GM18867 (cell line): Measurements from ENCODE around the gene RAB40AL.
"Not testable (repeated sequence)": the region's sequence is repeated elsewhere in the genome, so short reads cannot be mapped to it uniquely, and the experiment has no call there.

Experiments used
- ATAC-seq: cut with Tn5 transposase; IDR thresholded peaks from one replicate; pipeline ENCODE4 v1.9.1; 2021; ENCODE audit warnings: mild to moderate bottlenecking, moderate library complexity; ENCODE audit not compliant: unreplicated experiment

RAB40AL gene, protein sequence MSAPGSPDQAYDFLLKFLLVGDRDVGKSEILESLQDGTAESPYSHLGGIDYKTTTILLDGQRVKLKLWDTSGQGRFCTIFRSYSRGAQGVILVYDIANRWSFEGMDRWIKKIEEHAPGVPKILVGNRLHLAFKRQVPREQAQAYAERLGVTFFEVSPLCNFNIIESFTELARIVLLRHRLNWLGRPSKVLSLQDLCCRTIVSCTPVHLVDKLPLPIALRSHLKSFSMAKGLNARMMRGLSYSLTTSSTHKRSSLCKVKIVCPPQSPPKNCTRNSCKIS

DNA sequence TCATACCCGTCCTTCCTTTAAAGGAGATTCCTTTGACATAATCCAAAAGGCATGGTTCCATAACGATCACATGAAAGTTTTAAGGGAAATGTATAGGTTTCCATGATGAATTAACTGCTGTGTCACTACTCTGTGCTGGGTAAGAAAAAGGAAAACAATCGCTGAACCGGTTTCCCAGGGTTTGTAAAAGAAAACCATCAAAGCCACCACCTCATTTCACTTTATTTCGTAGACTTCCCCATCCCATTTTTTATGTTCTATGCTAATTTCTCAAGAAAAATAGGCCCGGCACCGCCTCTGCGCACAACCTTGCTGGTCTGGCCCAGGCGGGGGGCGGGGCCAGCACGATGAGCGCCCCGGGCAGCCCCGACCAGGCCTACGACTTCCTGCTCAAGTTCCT, at the start of gene RAB40AL:
RAB40AL (plus strand) TSS at position 301 of the 400 bp plus-strand sequence; CDS start at position 348, 47 bp downstream.
- not testable (repeated sequence) for ATAC-seq

DNA sequence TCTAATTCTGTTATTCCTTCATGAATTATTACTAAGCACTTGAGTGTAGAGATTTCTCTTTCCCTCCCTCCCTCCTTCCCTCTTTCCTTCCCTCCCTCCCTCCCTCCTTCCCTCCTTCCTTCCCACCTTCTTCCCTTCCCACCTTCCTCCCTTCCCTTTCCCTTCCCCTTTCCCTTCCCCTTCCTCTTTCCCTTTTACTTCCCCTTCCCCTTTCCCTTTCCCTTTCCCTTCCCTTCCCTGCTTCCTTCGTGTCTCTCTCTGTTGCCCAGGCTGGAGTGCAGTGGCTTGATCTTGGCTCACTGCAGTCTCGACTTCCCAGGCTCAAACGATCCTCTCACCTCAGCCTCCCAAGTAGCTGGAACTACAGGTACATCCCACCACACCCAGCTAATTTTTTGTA, 49.4 kb upstream of the RAB40AL start:
- ATAC-seq: no peak

DNA sequence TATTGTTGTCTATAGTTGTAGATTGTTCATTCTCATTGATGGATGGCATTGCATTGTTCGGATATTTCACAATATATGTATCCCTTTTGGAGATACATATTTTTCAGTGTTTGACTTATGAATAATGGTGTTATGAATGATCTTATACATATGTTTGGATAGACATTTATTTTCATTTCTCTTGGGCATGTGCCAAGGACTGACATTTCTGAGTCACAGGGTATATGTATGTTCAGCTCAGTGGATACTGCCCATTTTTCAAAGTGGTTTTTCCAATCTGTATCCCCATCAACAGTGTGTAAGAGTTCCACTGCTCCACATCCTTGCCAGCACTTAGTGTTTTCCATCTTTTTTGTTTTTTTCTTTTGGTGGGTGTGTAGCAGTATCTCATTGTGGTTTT, 45.0 kb upstream of the RAB40AL start:
- no peak for ATAC-seq

DNA sequence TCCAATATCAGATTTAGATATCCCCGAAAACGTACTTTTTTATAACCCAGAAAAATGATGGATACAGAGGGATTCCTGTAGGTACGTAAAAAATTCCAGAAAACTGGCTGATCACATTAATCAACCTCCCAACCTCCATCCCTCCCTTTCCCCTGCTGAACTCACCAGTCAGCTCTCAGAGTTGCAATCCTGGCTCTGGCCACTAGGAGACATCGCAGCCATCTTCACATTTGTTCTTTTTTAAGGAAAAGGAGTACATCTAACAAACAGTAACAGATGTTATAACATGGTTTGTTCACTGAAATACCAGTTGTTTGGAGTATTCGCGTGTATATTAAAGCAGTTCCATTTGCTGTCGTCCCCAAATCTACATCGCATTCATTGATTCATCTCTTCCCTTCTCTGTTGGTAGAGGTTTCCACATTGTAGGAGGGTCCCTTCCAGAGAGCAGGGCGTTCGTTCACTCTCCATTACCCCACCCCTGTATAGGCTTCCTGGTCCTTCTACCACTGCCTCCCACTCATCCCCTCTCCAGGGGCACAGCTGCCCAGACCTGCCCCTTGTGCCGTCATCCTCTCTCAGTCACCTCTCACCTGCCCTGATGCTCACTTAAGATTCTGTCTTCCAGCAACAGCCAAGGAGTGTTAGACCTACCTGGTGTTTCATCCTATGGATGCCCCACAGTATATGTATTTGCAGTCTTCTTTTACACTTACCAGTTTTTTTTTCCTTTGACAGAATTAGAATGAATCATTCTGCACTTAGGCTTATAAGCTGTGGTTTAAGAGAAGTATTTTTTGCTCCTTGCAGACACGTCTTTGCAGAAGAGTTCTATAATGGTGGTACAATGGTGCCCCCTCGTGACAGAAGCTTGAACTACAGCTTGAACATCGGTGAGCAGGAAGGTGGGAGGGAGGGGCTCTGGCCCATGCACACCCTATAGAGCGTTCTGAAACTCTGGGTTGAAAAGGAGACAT, 36.8 kb upstream of the RAB40AL start:
- peak; percentile 92 for ATAC-seq

DNA sequence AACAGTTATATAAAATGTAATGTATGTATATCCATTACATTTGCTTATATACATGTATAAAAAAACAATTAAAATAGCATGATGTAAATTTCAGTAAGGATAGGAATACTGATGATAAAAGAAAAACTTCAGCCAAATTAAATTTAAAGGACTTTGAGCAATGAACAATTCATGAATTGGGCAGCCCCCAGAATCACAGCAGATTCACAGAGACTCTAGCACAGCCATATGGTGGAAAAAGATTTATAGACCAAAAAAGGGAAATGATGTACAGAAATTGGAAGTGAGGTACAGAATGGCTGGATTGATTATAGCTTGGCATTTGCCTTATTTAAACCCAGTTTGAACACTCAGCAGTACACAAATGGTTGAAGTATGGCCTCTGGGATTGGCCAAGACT, 34.7 kb upstream of the RAB40AL start:
- no peak for ATAC-seq

DNA sequence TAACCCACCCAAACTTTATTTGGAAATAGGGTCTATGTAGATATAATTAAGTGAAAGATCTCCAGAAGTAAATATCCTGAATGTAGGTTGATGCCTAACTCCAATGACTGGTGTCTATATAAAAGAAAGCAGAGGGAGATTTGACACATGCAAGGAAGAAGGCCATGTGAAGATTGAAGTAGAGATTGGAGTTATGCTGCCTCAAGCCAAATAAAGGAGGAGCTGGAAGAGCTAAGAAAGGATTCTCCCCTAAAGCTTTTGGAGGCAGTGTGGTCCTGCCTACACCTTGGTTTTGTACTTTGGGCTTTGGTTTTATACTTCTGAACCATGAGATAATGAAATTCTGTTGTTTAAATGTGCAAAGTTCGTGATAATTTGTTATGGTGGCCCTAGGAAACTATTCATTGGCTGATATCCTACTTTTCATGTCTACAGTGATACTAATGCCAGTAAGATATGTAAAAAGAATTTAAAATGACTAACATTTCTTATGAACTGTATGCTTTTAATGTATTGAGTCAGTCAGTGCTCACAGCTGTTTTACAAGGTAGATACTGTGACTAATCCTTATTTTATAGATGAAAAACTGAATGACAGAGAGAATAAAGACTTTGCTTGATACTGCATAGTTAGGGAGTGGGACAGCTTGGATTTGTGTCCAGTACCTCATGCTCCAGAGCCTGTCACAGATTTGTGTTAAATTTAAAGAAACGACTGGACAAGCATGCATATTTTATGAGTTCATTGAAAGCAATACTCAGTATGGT, 5.9 kb upstream of the RAB40AL start:
- no peak for ATAC-seq

DNA sequence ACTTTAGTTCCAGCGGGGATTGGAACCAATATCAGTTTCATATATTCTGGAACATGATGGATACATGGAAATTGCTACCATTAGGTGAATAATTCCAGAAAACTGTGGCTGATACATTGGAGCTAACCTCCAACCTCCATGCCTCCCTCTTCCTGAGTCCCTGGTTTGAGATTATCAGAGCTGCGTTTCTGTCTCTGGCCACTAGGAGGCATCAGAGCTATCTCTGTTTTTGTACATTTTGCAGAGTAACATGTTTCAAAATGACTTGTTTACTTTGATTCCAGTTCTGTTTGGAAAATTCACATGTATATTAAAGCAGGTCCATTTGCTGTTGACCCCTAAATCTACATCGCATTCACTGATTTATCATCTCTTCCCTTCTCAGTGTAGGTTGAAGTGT, 2.4 kb upstream of the RAB40AL start:
- ATAC-seq: peak; percentile 57

DNA sequence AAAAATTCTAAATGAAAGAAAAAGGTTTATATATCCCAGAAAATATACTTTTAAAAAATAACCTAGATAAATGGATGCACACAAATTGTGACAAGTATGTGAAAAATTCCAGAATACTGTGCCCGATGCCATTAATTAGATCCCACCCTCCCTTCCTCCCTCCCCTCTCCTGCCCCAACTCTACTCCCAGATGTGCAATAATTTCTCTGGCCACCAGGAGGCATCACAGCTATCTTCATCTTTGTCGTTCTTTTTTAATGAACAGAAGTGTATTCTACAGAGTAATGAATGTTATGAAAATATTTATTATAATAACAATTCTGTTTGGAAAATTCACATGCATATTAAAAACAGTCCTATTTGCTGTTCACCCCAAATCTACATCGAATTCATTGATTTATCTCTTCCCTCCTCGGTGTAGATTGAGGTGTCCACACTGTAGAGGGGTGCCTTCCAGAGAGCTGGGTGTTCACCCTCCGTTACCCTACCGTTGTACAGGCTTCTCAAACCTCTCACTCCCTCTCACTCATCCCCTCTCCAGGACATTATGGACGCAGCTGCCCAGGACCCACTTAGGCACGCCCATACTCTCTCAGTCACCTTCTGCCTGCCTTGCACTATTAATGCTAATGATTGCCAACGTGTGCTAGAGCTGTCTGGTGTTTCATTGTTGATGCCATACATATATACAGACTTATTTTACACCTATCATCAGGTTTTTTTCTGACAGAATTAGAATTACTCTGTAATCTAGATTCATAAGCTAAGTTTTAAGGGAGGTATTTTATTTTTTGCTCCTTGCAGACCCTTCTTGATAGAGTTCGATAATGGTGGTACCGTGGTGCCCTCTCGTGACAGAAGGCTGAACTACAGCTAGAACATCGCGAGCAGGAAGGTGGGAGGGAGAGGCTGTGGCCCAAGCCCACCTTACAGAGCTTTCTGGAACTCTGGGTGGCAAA, 14.1 kb downstream of the RAB40AL start:
- ATAC-seq: peak; percentile 92

DNA sequence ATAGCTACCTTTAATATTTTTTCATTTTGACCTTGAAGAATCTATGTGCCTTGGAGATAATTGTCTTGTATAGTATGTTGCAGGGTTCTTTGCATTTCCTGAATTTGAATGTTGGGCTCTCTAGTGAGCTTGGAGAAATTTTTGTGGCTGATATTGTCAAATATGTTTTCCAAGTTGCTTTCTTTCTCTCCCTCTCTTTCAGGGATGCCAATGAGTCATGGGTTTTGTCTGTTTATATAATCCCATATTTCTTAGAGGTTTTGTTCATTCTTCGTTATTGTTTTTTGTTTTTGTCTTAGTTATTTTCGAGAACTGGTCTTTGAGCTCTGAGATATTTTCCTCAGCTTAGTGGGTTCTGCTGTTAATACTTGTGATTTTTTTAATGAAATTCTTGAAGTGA, 20.7 kb downstream of the RAB40AL start:
- ATAC-seq: no peak

DNA sequence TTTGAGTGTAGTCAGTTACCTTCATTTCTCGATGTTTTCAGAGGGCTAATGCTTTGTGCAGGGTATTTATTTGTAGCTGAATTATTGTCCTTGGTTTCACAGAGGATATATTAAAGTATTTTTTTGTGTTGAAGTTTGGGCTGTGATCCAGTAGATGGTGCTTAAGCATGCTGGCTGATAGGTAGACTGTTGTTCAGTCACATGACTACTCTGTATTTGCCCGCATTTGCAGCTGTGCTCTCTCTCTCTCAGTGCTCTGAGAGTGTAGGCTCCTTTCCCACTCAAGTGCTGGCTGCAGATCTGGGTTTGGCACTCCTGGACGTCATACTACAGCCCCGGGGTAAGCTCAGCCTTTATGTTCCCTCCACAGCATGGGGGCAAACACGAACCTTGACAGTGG, 21.7 kb downstream of the RAB40AL start:
- ATAC-seq: no peak

DNA sequence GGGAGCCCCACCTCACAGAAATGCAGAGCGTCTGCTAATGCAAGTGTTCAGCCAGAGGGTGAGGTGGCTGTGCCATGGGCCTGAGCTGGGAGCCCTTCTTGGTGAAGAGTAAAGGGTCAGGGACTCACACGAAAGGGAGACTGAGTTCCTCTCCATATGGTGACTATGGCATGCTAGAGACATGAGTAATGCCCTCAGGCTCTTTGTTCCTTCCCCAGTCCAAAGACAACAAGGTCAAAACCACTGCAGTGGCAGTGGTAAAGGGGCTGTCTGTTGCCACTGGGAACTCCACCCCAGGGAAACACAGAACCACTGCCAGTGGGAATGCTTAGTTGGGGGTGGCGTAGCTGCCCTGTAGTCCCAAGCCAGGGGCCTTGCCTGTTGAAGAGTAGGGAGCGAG, 22.4 kb downstream of the RAB40AL start:
- ATAC-seq: no peak

DNA sequence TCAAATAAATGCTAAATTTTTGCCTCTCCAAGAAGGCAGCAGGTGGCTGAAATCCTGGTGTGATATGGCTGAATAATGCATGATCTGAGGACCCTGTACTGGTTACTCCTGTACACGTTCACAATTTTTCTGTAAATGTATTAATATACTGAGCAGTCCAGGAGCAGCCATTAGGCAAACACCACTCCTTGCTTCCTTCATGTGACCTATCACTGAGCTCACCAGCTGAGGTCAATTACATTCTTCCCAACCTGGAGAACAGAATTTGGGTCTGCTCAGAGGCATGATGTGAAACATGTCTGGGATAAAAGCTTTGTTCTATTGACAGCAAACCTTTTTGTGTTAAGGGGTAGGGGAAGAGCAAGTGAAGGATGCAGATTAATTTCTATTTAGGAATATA, 26.9 kb downstream of the RAB40AL start:
- no peak for ATAC-seq

DNA sequence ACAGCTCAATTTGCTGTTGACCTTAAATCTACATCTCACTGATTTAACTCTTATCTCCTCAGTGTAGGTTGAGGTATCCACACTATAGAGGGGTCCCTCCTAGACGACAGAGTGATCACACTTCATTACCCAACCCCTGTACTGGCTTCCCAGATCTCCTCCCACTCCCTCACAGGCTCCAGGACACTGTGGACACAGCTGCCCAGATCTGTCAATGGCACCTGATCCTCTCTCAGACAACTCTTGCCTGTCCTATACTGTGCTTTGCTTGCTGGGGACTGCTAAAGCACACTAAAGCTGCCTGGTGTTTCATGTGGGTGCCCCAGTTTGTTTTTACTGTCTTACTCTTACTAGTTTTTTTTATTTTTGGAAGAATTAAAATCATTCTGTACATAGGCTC, 27.9 kb downstream of the RAB40AL start:
- ATAC-seq: no peak

DNA sequence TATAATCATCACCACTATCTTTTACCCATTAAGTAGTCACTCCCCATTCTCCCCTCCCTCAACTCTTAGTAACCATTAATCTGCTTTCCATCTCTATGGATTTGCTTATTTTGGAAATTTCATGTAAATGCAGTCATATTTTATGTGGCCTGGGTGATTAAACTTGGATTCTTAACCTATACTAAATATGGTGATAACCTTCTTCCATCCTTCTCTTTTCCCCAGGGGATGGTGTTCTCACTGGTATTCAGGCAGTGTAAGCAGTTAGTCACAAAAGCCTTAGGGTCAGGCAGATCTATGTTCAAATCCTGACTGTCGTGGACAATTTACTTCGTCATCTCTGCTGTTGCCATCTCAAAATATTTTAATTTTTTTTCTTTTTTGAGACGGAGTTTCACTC, 29.6 kb downstream of the RAB40AL start:
- no peak for ATAC-seq

DNA sequence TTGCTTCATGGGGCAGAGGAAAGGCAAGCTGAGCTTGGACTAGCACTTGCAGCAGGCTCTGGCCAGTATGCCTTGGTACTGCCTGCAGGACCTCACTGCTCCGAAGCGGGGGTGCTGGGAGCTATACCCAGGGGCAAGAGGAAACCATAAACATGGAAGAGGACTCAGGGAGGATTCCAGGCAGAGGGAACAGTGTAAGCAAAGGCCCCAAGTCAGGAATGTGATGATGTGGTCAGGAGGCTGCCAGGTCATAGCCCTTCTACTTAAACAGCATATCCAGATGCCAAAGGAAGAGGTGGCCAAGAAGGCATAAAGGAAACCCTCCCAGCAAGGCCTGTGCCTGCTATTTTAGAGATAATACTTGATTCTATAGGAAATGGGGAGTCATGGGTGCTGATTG, 31.1 kb downstream of the RAB40AL start:
- ATAC-seq: no peak

DNA sequence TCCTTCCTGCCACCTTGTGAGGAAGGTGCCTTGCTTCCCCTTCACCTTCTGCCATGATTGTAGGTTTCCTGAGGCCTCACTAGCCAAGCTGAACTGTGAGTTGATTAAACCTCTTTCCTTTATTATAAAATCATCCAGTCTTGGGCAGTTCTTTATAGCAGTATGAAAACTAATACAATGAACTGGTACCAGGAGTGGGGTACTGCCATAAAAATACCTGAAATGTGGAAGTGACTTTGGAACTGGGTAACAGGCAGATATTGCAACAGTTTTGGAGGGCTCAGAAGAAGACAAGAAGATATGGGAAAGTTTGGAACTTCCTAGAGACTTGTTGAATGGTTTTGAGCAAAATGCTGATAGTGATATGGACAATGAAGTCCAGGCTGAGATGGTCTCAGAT, 34.5 kb downstream of the RAB40AL start:
- ATAC-seq: not testable (repeated sequence)

DNA sequence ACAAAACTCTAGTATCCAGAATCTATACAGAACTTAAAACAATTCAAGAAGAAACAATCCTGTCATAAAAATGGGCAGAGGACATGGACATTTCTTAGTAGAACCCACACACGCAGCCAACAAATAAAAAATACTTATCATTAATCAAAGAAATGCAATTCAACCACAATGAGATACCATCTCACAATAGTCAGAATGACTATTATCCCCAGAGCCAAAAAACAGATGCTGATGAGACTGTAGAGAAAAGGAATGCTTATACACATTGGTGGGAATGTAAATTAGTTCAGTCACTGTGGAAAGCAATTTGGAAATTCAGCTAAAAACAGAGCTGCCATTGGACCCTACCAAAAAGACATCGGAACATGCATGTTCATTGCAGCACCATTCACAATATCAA, 37.9 kb downstream of the RAB40AL start:
- no peak for ATAC-seq

DNA sequence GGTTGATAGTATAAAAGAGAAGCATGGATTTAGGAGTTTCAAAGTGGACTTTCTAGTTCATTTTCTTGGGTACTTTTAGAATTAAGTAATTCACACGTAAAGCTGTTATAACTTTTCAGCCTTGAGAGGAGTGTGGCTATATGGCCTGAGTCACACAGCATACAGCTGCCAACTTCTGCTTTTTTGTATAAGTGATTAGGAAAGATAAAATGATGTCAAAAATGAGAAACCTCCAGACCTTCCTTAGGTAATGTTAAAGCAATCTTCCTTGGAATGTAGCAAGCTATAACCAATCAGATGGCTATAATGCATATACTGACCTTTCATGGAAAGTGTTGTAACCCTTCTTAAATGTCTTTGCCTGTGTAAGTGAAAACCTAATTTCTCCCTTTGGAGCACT, 39.2 kb downstream of the RAB40AL start:
- ATAC-seq: no peak

DNA sequence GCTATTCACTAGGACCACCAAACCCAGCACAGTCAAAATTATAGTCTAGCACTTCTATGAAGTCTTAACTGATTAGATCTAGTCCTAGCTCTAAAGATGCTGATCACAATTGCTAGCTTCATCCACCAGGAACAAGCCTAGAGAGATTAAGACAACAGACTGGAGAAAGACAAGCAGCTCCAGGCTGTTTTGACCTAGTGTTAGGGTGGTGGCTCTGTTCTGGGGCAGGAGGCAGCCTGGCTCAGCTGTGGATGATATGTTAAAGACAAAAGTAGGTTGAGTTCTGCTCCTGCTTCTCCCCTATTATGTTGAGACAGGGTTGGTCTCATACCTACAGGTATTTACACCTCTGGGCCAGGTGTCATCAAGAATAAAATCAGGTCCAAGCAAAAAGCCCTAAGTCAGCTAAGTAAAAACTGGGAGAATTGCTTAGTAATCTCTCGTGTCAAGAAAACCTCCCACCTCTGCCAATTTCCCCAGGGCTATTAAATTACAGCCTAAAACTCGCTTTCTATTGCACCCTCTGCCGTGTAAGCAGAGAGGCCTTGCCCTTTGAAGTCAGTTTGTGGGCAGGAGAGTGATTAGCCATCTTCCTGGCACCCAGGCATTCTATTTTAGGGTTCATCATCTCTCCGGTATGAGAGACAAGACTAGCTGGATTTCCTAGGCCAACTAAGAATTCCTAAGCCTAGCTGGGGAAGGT, 39.9 kb downstream of the RAB40AL start:
- no peak for ATAC-seq

DNA sequence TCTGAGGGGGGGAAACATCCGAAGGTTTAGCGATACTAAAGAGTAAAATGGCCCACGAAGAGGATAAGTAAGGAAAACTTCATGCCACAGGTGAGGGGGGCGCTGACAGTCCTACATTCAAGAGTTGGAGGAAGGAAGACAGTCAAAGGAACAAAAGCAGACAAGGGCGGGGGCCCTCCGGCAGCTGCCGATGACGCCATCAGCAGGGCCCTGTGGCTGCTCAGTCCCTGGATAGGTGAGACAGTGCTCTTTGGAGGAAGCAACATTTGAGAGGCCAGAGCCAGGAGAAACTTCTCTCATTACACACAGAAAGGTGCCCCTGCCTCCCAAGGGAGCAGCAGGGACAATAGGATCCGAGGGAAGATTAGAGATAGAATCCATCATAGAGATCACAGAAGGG, 41.5 kb downstream of the RAB40AL start:
- ATAC-seq: no peak
